ENCODE data around the gene SARS2.
"Not testable (repeated sequence)": the region's sequence is repeated elsewhere in the genome, so short reads cannot be mapped to it uniquely, and the experiment has no call there.

Gene SARS2

GRCh38 chr19:38890686-38891085 is 39.9 kb downstream of the SARS2 start:
- DNase-seq (ENCODE audit: low read depth, low spot score): no peak
- Histone ChIP-seq H3K27me3 (ENCODE audit: control insufficient read depth, insufficient read depth, low read length) (no peaks in the 10 kb centered on the region), H3K4me3 (ENCODE audit: low read length) (no peak overlapping the region), H3K27ac (ENCODE audit: low read length) (no peak overlapping the region), H3K36me3 (ENCODE audit: control insufficient read depth, insufficient read depth, low read length) (no peaks in the 10 kb centered on the region), H3K9me3 (ENCODE audit: control insufficient read depth, insufficient read depth, low read length) (no peaks in the 10 kb centered on the region), H3K4me1 (ENCODE audit: control insufficient read depth, insufficient read depth, low read length) (no peaks in the 10 kb centered on the region)

- H3K4me3 ChIP-seq (ENCODE audit: low read length): no peak overlapping the region
- no peaks in the 10 kb centered on the region for H3K4me1 ChIP-seq (ENCODE audit: control insufficient read depth, insufficient read depth, low read length)
- no peak for DNase-seq (ENCODE audit: low read depth, low spot score)
- WGBS (ENCODE audit: insufficient coverage, insufficient read length): no CpG with 5 or more reads among the region's 8 CpGs
- no peak overlapping the region for H3K27ac ChIP-seq (ENCODE audit: low read length)
- H3K9me3 ChIP-seq (ENCODE audit: control insufficient read depth, insufficient read depth, low read length): no peaks in the 10 kb centered on the region
- H3K36me3 ChIP-seq (ENCODE audit: control insufficient read depth, insufficient read depth, low read length): no peaks in the 10 kb centered on the region
- H3K27me3 ChIP-seq (ENCODE audit: control insufficient read depth, insufficient read depth, low read length): no peaks in the 10 kb centered on the region
Measured at GRCh38 chr19:38889803-38890202, 40.8 kb downstream of the SARS2 start.

GRCh38 chr19:38888876-38889275 is 41.7 kb downstream of the SARS2 start:
- Histone ChIP-seq H3K36me3 (ENCODE audit: control insufficient read depth, insufficient read depth, low read length) (no peaks in the 10 kb centered on the region), H3K4me3 (ENCODE audit: low read length) (no peak overlapping the region), H3K4me1 (ENCODE audit: control insufficient read depth, insufficient read depth, low read length) (no peaks in the 10 kb centered on the region), H3K27me3 (ENCODE audit: control insufficient read depth, insufficient read depth, low read length) (no peaks in the 10 kb centered on the region), H3K9me3 (ENCODE audit: control insufficient read depth, insufficient read depth, low read length) (no peaks in the 10 kb centered on the region), H3K27ac (ENCODE audit: low read length) (no peak overlapping the region)
- no peak for DNase-seq (ENCODE audit: low read depth, low spot score)
- WGBS (ENCODE audit: insufficient coverage, insufficient read length): no CpG with 5 or more reads among the region's 17 CpGs

- not testable (repeated sequence) for DNase-seq (ENCODE audit: low read depth, low spot score); H3K27me3 ChIP-seq (ENCODE audit: control insufficient read depth, insufficient read depth, low read length); H3K9me3 ChIP-seq (ENCODE audit: control insufficient read depth, insufficient read depth, low read length); H3K4me3 ChIP-seq (ENCODE audit: low read length); H3K36me3 ChIP-seq (ENCODE audit: control insufficient read depth, insufficient read depth, low read length); H3K27ac ChIP-seq (ENCODE audit: low read length); H3K4me1 ChIP-seq (ENCODE audit: control insufficient read depth, insufficient read depth, low read length)
- WGBS (ENCODE audit: insufficient coverage, insufficient read length): no CpG with 5 or more reads among the region's 3 CpGs
Measured at GRCh38 chr19:38884691-38885090, 45.9 kb downstream of the SARS2 start.

- Histone ChIP-seq H3K27me3 (ENCODE audit: control insufficient read depth, insufficient read depth, low read length) (no peaks in the 10 kb centered on the region), H3K27ac (ENCODE audit: low read length) (no peak overlapping the region), H3K9me3 (ENCODE audit: control insufficient read depth, insufficient read depth, low read length) (no peaks in the 10 kb centered on the region), H3K4me3 (ENCODE audit: low read length) (no peak overlapping the region), H3K4me1 (ENCODE audit: control insufficient read depth, insufficient read depth, low read length) (no peaks in the 10 kb centered on the region), H3K36me3 (ENCODE audit: control insufficient read depth, insufficient read depth, low read length) (no peaks in the 10 kb centered on the region)
- no peak for DNase-seq (ENCODE audit: low read depth, low spot score)
- WGBS (ENCODE audit: insufficient coverage, insufficient read length): no CpG with 5 or more reads among the region's 9 CpGs
Measured at GRCh38 chr19:38883286-38883685, 47.3 kb downstream of the SARS2 start.

GRCh38 chr19:38880882-38881609 is 49.5 kb downstream of the SARS2 start:
- Histone ChIP-seq H3K4me3 (ENCODE audit: low read length) (no peak overlapping the region), H3K36me3 (ENCODE audit: control insufficient read depth, insufficient read depth, low read length) (no peaks in the 10 kb centered on the region), H3K4me1 (ENCODE audit: control insufficient read depth, insufficient read depth, low read length) (peaks cover 3% of the 10 kb centered on the region; the same call in 1 of the 2 replicates), H3K27ac (ENCODE audit: low read length) (no peak overlapping the region), H3K27me3 (ENCODE audit: control insufficient read depth, insufficient read depth, low read length) (no peaks in the 10 kb centered on the region), H3K9me3 (ENCODE audit: control insufficient read depth, insufficient read depth, low read length) (no peaks in the 10 kb centered on the region)
- no peak for DNase-seq (ENCODE audit: low read depth, low spot score)
- WGBS (ENCODE audit: insufficient coverage, insufficient read length): no CpG with 5 or more reads among the region's 19 CpGs

- no peak for DNase-seq (ENCODE audit: low read depth, low spot score)
- Histone ChIP-seq H3K36me3 (ENCODE audit: control insufficient read depth, insufficient read depth, low read length) (no peaks in the 10 kb centered on the region), H3K9me3 (ENCODE audit: control insufficient read depth, insufficient read depth, low read length) (no peaks in the 10 kb centered on the region), H3K4me3 (ENCODE audit: low read length) (no peak overlapping the region), H3K27me3 (ENCODE audit: control insufficient read depth, insufficient read depth, low read length) (no peaks in the 10 kb centered on the region), H3K27ac (ENCODE audit: low read length) (no peak overlapping the region), H3K4me1 (ENCODE audit: control insufficient read depth, insufficient read depth, low read length) (peaks cover 3% of the 10 kb centered on the region; the same call in 1 of the 2 replicates)
- WGBS (ENCODE audit: insufficient coverage, insufficient read length): no CpG with 5 or more reads among the region's 19 CpGs
Measured at GRCh38 chr19:38880076-38880881, 50.3 kb downstream of the SARS2 start.

- no peak overlapping the region for H3K4me3 ChIP-seq (ENCODE audit: low read length)
- peaks cover 3% of the 10 kb centered on the region; the same call in 1 of the 2 replicates for H3K4me1 ChIP-seq (ENCODE audit: control insufficient read depth, insufficient read depth, low read length)
- no peak overlapping the region for H3K27ac ChIP-seq (ENCODE audit: low read length)
- no peaks in the 10 kb centered on the region for H3K9me3 ChIP-seq (ENCODE audit: control insufficient read depth, insufficient read depth, low read length)
- DNase-seq (ENCODE audit: low read depth, low spot score): no peak
- WGBS (ENCODE audit: insufficient coverage, insufficient read length): no CpG with 5 or more reads among the region's 11 CpGs
- no peaks in the 10 kb centered on the region for H3K27me3 ChIP-seq (ENCODE audit: control insufficient read depth, insufficient read depth, low read length)
- H3K36me3 ChIP-seq (ENCODE audit: control insufficient read depth, insufficient read depth, low read length): no peaks in the 10 kb centered on the region
Measured at GRCh38 chr19:38879400-38879751, 51.2 kb downstream of the SARS2 start.

- H3K4me3 ChIP-seq (ENCODE audit: low read length): no peak overlapping the region
- no CpG with 5 or more reads among the region's 16 CpGs for WGBS (ENCODE audit: insufficient coverage, insufficient read length)
- no peaks in the 10 kb centered on the region for H3K9me3 ChIP-seq (ENCODE audit: control insufficient read depth, insufficient read depth, low read length)
- DNase-seq (ENCODE audit: low read depth, low spot score): no peak
- H3K4me1 ChIP-seq (ENCODE audit: control insufficient read depth, insufficient read depth, low read length): peaks cover 3% of the 10 kb centered on the region; the same call in 1 of the 2 replicates
- H3K36me3 ChIP-seq (ENCODE audit: control insufficient read depth, insufficient read depth, low read length): no peaks in the 10 kb centered on the region
- H3K27me3 ChIP-seq (ENCODE audit: control insufficient read depth, insufficient read depth, low read length): no peaks in the 10 kb centered on the region
- no peak overlapping the region for H3K27ac ChIP-seq (ENCODE audit: low read length)
Measured at GRCh38 chr19:38878575-38879399, 51.8 kb downstream of the SARS2 start.

- Histone ChIP-seq H3K36me3 (ENCODE audit: control insufficient read depth, insufficient read depth, low read length) (no peaks in the 10 kb centered on the region), H3K27ac (ENCODE audit: low read length) (no peak within 1 kb of the TSS), H3K4me3 (ENCODE audit: low read length) (no peak within 1 kb of the TSS), H3K4me1 (ENCODE audit: control insufficient read depth, insufficient read depth, low read length) (peaks cover 3% of the 10 kb centered on the region; the same call in 1 of the 2 replicates), H3K27me3 (ENCODE audit: control insufficient read depth, insufficient read depth, low read length) (no peaks in the 10 kb centered on the region), H3K9me3 (ENCODE audit: control insufficient read depth, insufficient read depth, low read length) (no peaks in the 10 kb centered on the region)
- WGBS (ENCODE audit: insufficient coverage, insufficient read length): no CpG with 5 or more reads among the region's 11 CpGs
- no peak for DNase-seq (ENCODE audit: low read depth, low spot score)
Measured at GRCh38 chr19:38877781-38878574, 52.6 kb downstream of the SARS2 start, which contains the start of gene RINL. Gene RINL, minus strand, starts transcription at chr19:38878275. Its CDS starts 1,533 bp downstream, at chr19:38876742.

All from iPS DF 6.9 (cell line).